ENCODE data around the gene PCDHA7. TPM values are rescaled to one million over a fixed set of nuclear protein-coding genes. Genes with fewer than 3 reads are reported as not detected.

Gene PCDHA7
- total and polyA plus RNA-seq, 2 experiments from 2014 or later = 0.37 to 2.7 TPM

DNA sequence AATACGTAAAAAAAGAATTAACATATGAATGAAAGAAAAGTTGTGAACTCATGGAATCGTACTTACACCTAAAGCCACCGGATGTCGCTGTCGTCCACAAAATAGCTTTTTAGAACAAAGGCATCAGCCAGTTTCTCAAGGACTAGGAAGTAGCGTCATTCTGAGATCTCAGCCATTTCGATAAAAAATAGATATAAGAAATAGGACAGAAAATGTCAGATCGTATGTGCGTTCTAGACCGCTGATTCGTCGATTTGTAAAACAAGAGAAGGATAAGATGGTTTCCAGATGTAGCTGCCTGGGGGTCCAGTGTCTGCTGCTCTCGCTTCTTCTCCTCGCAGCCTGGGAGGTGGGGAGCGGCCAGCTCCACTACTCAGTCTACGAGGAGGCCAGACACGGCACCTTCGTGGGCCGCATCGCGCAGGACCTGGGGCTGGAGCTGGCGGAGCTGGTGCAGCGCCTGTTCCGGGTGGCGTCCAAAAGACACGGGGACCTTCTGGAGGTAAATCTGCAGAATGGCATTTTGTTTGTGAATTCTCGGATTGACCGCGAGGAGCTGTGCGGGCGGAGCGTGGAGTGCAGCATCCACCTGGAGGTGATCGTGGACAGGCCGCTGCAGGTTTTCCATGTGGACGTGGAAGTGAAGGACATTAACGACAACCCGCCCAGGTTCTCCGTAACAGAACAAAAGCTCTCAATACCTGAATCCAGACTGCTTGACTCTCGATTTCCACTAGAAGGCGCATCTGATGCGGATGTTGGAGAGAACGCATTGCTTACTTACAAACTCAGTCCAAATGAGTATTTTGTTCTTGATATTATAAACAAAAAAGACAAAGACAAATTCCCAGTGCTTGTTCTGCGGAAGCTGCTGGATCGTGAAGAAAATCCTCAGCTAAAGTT, 22.0 kb downstream of the PCDHA7 start, which contains the start of gene PCDHA10:
PCDHA10 (plus strand) TSS at position 126 of the 903 bp plus-strand sequence; CDS start at position 278, 152 bp downstream.
- H3K27ac ChIP-seq = peak within 1 kb of the TSS; percentile 24
- no peaks in the 10 kb centered on the region for H3K9me3 ChIP-seq (ENCODE audit: low read depth)
- no peaks in the 10 kb centered on the region for H3K27me3 ChIP-seq
- peak in 1 of 2 donors; percentile 74 for DNase-seq (ENCODE audit: low read depth in 1 of 2, low spot score in 1 of 2)
- no peaks in the 10 kb centered on the region for H3K4me1 ChIP-seq (ENCODE audit: low read depth)
- TF ChIP-seq, protein P1, sequence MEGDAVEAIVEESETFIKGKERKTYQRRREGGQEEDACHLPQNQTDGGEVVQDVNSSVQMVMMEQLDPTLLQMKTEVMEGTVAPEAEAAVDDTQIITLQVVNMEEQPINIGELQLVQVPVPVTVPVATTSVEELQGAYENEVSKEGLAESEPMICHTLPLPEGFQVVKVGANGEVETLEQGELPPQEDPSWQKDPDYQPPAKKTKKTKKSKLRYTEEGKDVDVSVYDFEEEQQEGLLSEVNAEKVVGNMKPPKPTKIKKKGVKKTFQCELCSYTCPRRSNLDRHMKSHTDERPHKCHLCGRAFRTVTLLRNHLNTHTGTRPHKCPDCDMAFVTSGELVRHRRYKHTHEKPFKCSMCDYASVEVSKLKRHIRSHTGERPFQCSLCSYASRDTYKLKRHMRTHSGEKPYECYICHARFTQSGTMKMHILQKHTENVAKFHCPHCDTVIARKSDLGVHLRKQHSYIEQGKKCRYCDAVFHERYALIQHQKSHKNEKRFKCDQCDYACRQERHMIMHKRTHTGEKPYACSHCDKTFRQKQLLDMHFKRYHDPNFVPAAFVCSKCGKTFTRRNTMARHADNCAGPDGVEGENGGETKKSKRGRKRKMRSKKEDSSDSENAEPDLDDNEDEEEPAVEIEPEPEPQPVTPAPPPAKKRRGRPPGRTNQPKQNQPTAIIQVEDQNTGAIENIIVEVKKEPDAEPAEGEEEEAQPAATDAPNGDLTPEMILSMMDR (IDR thresholded peaks at IDR 0.05; ENCODE audit: low read depth, low read length) = no peak
- H3K36me3 ChIP-seq = no peaks in the 10 kb centered on the region
- peak within 1 kb of the TSS; percentile 71 for H3K4me3 ChIP-seq

DNA sequence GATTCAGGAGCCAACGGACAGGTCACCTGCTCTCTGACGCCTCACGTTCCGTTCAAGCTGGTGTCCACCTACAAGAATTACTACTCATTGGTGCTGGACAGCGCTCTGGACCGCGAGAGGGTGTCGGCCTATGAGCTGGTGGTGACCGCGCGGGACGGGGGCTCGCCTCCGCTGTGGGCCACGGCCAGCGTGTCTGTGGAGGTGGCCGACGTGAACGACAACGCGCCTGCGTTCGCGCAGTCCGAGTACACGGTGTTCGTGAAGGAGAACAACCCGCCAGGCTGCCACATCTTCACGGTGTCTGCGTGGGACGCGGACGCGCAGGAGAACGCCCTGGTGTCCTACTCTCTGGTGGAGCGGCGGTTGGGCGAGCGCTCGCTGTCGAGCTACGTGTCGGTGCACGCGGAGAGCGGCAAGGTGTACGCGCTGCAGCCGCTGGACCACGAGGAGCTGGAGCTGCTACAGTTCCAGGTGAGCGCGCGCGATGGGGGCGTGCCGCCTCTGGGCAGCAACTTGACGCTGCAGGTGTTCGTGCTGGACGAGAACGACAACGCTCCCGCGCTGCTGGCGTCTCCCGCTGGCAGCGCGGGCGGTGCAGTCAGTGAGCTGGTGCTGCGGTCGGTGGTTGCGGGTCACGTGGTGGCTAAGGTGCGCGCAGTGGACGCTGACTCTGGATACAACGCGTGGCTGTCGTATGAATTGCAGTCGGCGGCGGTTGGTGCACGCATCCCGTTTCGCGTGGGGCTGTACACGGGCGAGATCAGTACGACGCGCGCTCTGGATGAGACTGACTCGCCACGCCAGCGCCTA, 23.3 kb downstream of the PCDHA7 start:
- no peak for DNase-seq (ENCODE audit: low read depth in 1 of 2, low spot score in 1 of 2)
- TF ChIP-seq, protein P1 (IDR thresholded peaks at IDR 0.05; ENCODE audit: low read depth, low read length) = no peak
- Histone ChIP-seq H3K4me3 (no peak overlapping the region), H3K27me3 (no peaks in the 10 kb centered on the region), H3K27ac (no peak overlapping the region), H3K9me3 (ENCODE audit: low read depth) (no peaks in the 10 kb centered on the region), H3K36me3 (no peaks in the 10 kb centered on the region), H3K4me1 (ENCODE audit: low read depth) (no peaks in the 10 kb centered on the region)

DNA sequence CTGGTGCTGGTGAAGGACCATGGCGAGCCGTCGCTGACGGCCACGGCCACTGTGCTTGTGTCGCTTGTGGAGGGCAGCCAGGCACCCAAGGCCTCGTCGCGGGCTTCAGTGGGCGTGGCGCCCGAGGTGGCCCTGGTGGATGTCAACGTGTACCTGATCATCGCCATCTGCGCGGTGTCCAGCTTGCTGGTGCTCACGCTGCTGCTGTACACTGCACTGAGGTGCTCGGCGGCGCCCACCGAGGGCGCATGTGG, 23.8 kb downstream of the PCDHA7 start:
- H3K27me3 ChIP-seq = no peaks in the 10 kb centered on the region
- no peak for DNase-seq (ENCODE audit: low read depth in 1 of 2, low spot score in 1 of 2)
- H3K27ac ChIP-seq = no peak overlapping the region
- no peak overlapping the region for H3K4me3 ChIP-seq
- no peaks in the 10 kb centered on the region for H3K4me1 ChIP-seq (ENCODE audit: low read depth)
- H3K36me3 ChIP-seq = no peaks in the 10 kb centered on the region
- TF ChIP-seq, protein P1 (IDR thresholded peaks at IDR 0.05; ENCODE audit: low read depth, low read length) = no peak
- H3K9me3 ChIP-seq (ENCODE audit: low read depth) = no peaks in the 10 kb centered on the region

DNA sequence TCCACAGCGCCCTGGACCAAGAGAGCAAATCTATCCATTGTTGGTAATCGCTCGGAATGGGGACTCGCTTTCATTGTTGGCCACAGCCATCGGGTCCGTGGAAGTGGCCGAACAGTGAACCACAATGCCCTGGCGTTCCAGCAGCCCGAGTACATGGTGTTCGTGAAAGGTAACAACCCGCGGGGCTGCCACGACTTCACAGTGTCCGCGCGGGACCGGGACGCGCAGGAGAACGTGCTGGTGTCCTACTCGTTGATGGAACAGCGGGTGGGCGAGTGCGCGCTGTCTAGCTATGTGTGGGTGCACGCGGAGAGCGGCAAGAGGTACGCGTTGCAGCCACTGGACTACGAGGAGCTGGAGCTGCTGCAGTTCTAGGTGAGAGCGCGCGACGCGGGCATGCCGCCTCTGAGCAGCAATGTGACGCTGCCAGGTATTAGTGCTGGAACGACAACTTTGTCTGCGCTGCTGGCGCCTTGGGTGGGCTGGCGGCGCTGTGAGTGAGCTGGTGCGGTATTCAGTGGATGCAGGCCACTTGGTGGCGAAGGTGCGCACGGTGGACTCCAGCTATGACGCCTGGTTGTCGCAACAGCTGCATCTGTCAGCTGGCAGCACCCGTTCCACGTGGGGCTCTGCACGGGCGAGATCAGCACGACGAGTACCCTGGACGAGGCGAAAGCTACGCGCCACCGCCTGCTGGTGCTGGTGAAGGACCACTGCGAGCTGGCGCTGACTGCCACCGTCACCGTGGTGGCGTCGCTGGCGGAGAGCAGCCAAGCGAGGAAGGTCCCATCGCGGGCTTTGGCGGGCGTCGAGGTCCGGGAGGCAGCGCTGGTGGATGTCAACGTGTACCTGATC, 28.6 kb downstream of the PCDHA7 start:
- H3K27ac ChIP-seq = no peak overlapping the region
- H3K27me3 ChIP-seq = no peaks in the 10 kb centered on the region
- no peak overlapping the region for H3K4me3 ChIP-seq
- TF ChIP-seq, protein P1 (IDR thresholded peaks at IDR 0.05; ENCODE audit: low read depth, low read length) = no peak
- no peaks in the 10 kb centered on the region for H3K36me3 ChIP-seq
- no peaks in the 10 kb centered on the region for H3K9me3 ChIP-seq (ENCODE audit: low read depth)
- no peak for DNase-seq (ENCODE audit: low read depth in 1 of 2, low spot score in 1 of 2)
- no peaks in the 10 kb centered on the region for H3K4me1 ChIP-seq (ENCODE audit: low read depth)
